H1 (cell line): Measurements from ENCODE around the gene MAGI1. TPM values are rescaled to one million over a fixed set of nuclear protein-coding genes. Genes with fewer than 3 reads are reported as not detected.

Experiments used
- CTCF ChIA-PET: fragments of 300-600 bp; sonication (Branson Sonifier 250); formaldehyde crosslinking; loops from one replicate; lab custom pipeline; 2021; ENCODE audit not compliant: partially characterized antibody; lab: Charles Lee
- POLR2A ChIA-PET: fragments of 300-600 bp; sonication (Branson Sonifier 250); formaldehyde crosslinking; loops from one replicate; lab custom pipeline; 2021; ENCODE audit warnings: inconsistent platforms; ENCODE audit not compliant: partially characterized antibody; lab: Charles Lee
- DNase-seq, 2 experiments: peaks; one replicate each; pipeline versions ENCODE4 v3.0.0 to v3.0.0-alpha.2; 2010 to 2022; ENCODE audit warnings: low spot score in 2 of 2, low read depth in 1 of 2, mixed read lengths in 1 of 2
- FAIRE-seq: peaks from 2 replicates; lab custom pipeline; 2011; peaks lifted over from hg19 to GRCh38; lab: Jason Lieb, UNC
- H2AFZ ChIP-seq: 2 replicates; pipeline ENCODE4 v1.8.1; 2012; ENCODE audit warnings: low read length, inconsistent platforms
- H2AK5ac ChIP-seq: 2 replicates; pipeline ENCODE4 v1.6.1; 2013; ENCODE audit warnings: low read depth, low read length
- H2BK120ac ChIP-seq: replicated peaks from 2 replicates; pipeline ENCODE3; 2013; ENCODE audit warnings: low read depth, low read length, inconsistent platforms
- H2BK12ac ChIP-seq: 2 replicates; pipeline ENCODE4 v1.6.1; 2013; ENCODE audit warnings: low read depth, low read length
- H2BK15ac ChIP-seq: 2 replicates; pipeline ENCODE4 v1.6.1; 2013; ENCODE audit warnings: low read length
- H2BK20ac ChIP-seq: 2 replicates; pipeline ENCODE4 v1.6.1; 2013; ENCODE audit warnings: low read length
- H2BK5ac ChIP-seq: 2 replicates; pipeline ENCODE4 v1.6.1; 2013; ENCODE audit warnings: low read depth, low read length
- H3K14ac ChIP-seq: 2 replicates; pipeline ENCODE4 v1.6.1; 2013; ENCODE audit warnings: inconsistent platforms; ENCODE audit not compliant: insufficient read length
- H3K18ac ChIP-seq: 2 replicates; pipeline ENCODE4 v1.6.1; 2013; ENCODE audit warnings: low read length; ENCODE audit errors: extremely low read depth
- H3K23ac ChIP-seq: 2 replicates; pipeline ENCODE4 v1.6.1; 2013; ENCODE audit warnings: inconsistent platforms; ENCODE audit not compliant: insufficient read length
- H3K23me2 ChIP-seq: 2 replicates; pipeline ENCODE4 v1.6.1; 2013; ENCODE audit warnings: low read depth, low read length
- H3K27ac ChIP-seq: 2 replicates; pipeline ENCODE4 v1.6.1; 2011; ENCODE audit warnings: low read depth, low read length, inconsistent platforms
- H3K27me3 ChIP-seq, 4 experiments: replicated peaks in 1 of 4; 1 replicate in 1 of 4; 2 replicates in 3 of 4; pipeline versions ENCODE4 v1.6.1 to v1.8.1; 2011 to 2013; ENCODE audit warnings: low read length in 3 of 4, mild to moderate bottlenecking in 3 of 4, inconsistent platforms in 2 of 4, mixed read lengths in 2 of 4, moderate library complexity in 1 of 4; ENCODE audit not compliant: control insufficient read depth in 3 of 4, insufficient read depth in 3 of 4; ENCODE audit errors: extremely low read depth in 1 of 4
- H3K36me3 ChIP-seq, 4 experiments: 2 replicates each; pipeline versions ENCODE4 v1.6.1 to v1.8.1; 2011 to 2013; ENCODE audit warnings: mild to moderate bottlenecking in 4 of 4, low read length in 3 of 4, moderate library complexity in 2 of 4, control low read depth in 1 of 4, inconsistent platforms in 1 of 4; ENCODE audit not compliant: insufficient read depth in 4 of 4, control insufficient read depth in 2 of 4
- H3K4ac ChIP-seq: replicated peaks from 2 replicates; pipeline ENCODE3; 2013; ENCODE audit warnings: low read length, low read depth, mixed read lengths, inconsistent platforms; ENCODE audit not compliant: insufficient read length
- H3K4me1 ChIP-seq, 4 experiments: replicated peaks in 1 of 4; 1 replicate in 1 of 4; 2 replicates in 3 of 4; pipeline versions ENCODE4 v1.6.1 to v1.8.1; 2011 to 2013; ENCODE audit warnings: low read length in 3 of 4, inconsistent platforms in 2 of 4, mixed read lengths in 1 of 4; ENCODE audit not compliant: insufficient read depth in 4 of 4, control insufficient read depth in 3 of 4
- H3K4me2 ChIP-seq, 2 experiments: 2 replicates each; pipeline versions ENCODE4 v1.6.1 to v1.8.1; 2011 to 2013; ENCODE audit warnings: low read depth in 2 of 2, low read length in 2 of 2, control low read depth in 1 of 2, inconsistent platforms in 1 of 2, mild to moderate bottlenecking in 1 of 2; ENCODE audit not compliant: insufficient read depth in 1 of 2
- H3K4me3 ChIP-seq, 4 experiments: fragments of 200-600, 300-600 bp in 1 of 4; sonication (generic), shearing (Covaris generic), sonication (Bioruptor Twin) in 1 of 4; 2 replicates each; pipeline versions ENCODE4 v1.5.1 to v1.8.1; 2011 to 2016; ENCODE audit warnings: low read length in 4 of 4, low read depth in 3 of 4, control low read depth in 2 of 4, inconsistent platforms in 2 of 4, mild to moderate bottlenecking in 2 of 4, mixed read lengths in 1 of 4, moderate library complexity in 1 of 4; ENCODE audit not compliant: insufficient read depth in 2 of 4; ENCODE audit errors: extremely low read depth in 1 of 4
- H3K56ac ChIP-seq: replicated peaks from 2 replicates; pipeline ENCODE3; 2013; ENCODE audit warnings: low read depth, mild to moderate bottlenecking, mixed read lengths, low read length, inconsistent platforms; ENCODE audit not compliant: insufficient read length
- H3K79me1 ChIP-seq: 2 replicates; pipeline ENCODE4 v1.6.1; 2013; ENCODE audit warnings: low read depth, low read length, control low read depth
- H3K79me2 ChIP-seq, 2 experiments: 2 replicates each; pipeline versions ENCODE4 v1.6.1 to v1.8.1; 2012 to 2013; ENCODE audit warnings: low read length in 2 of 2, mild to moderate bottlenecking in 2 of 2, inconsistent platforms in 1 of 2; ENCODE audit not compliant: insufficient read depth in 2 of 2, control insufficient read depth in 1 of 2
- H3K9ac ChIP-seq, 4 experiments: replicated peaks in 1 of 4; 1 replicate in 1 of 4; 2 replicates in 3 of 4; pipeline versions ENCODE4 v1.6.1 to v1.8.1; 2011 to 2013; ENCODE audit warnings: low read depth in 3 of 4, low read length in 3 of 4, control low read depth in 2 of 4, mild to moderate bottlenecking in 2 of 4, moderate library complexity in 2 of 4, inconsistent platforms in 1 of 4; ENCODE audit errors: extremely low read depth in 1 of 4
- H3K9me3 ChIP-seq, 2 experiments: 2 replicates each; pipeline versions ENCODE4 v1.6.1 to v1.8.1; 2012 to 2013; ENCODE audit warnings: mild to moderate bottlenecking in 2 of 2, moderate library complexity in 2 of 2, control low read depth in 1 of 2, inconsistent platforms in 1 of 2, low read depth in 1 of 2, low read length in 1 of 2, mixed read lengths in 1 of 2; ENCODE audit not compliant: insufficient read depth in 2 of 2
- H4K20me1 ChIP-seq, 2 experiments: replicated peaks in 1 of 2; 2 replicates each; pipeline versions ENCODE3 to v1.8.1; 2011 to 2013; ENCODE audit warnings: inconsistent platforms in 2 of 2, low read length in 2 of 2, mild to moderate bottlenecking in 1 of 2; ENCODE audit not compliant: insufficient read depth in 2 of 2, control insufficient read depth in 1 of 2
- H4K5ac ChIP-seq: 2 replicates; pipeline ENCODE4 v1.6.1; 2013; ENCODE audit warnings: low read length, low read depth, mixed read lengths, inconsistent platforms; ENCODE audit not compliant: insufficient read length
- H4K8ac ChIP-seq: 2 replicates; pipeline ENCODE4 v1.8.0; 2013; ENCODE audit warnings: mild to moderate bottlenecking, moderate library complexity, low read length, inconsistent platforms; ENCODE audit not compliant: insufficient read depth; ENCODE audit errors: extremely low read depth
- H4K91ac ChIP-seq: replicated peaks from 2 replicates; pipeline ENCODE3; 2013; ENCODE audit warnings: low read length, mixed read lengths, inconsistent platforms; ENCODE audit not compliant: insufficient read length
- CREB1 ChIP-seq: IDR thresholded peaks from 2 replicates; pipeline ENCODE4 v1.6.1; 2012; ENCODE audit warnings: inconsistent platforms
- CTBP2 ChIP-seq: IDR thresholded peaks from 2 replicates; pipeline ENCODE4 v1.7.0; 2011; ENCODE audit warnings: borderline replicate concordance, mild to moderate bottlenecking, moderate library complexity, mixed read lengths, low read length; ENCODE audit not compliant: insufficient read depth, insufficient read length
- GABPA ChIP-seq: IDR thresholded peaks from 2 replicates; pipeline ENCODE4 v1.6.1; 2011; ENCODE audit warnings: mild to moderate bottlenecking, low read length, moderate library complexity, borderline replicate concordance; ENCODE audit not compliant: insufficient read depth
- TCF12 ChIP-seq: IDR thresholded peaks from 2 replicates; pipeline ENCODE4 v1.6.1; 2011; ENCODE audit warnings: low read depth, mild to moderate bottlenecking, low read length
- WGBS, 2 experiments: shearing (Covaris generic) in 1 of 2; methylation state at CpG; one replicate each; pipeline versions ENCODE4 v1.1.6 to v1.1.7; 2013 to 2015; ENCODE audit warnings: low lambda C conversion rate in 2 of 2, mixed read lengths in 2 of 2, inconsistent platforms in 1 of 2, low coverage in 1 of 2, missing lambda C conversion rate in 1 of 2; ENCODE audit not compliant: insufficient replicate concordance in 2 of 2, insufficient coverage in 1 of 2, insufficient read length in 1 of 2; ENCODE audit errors: extremely low coverage in 1 of 2, missing lambda C conversion rate in 1 of 2; 5-methylcytosine and 5-hydroxymethylcytosine counted together
- polyA plus RNA-seq, 7 experiments: library from polyadenylated mRNA; depleted of rRNA in 3 of 7; stranded (reverse) in 5 of 7; unstranded in 2 of 7; fragments of >200 nt in 5 of 7; fragments of 200-250 nt in 2 of 7; gene quantifications; 1 replicate in 5 of 7; 2 replicates in 1 of 7; 4 replicates in 1 of 7; pipeline versions ENCODE4 v1.2.1 to v1.2.3, GENCODE V29; 2011 to 2013; ENCODE audit warnings: missing spikeins in 2 of 7, mixed read lengths in 2 of 7
- total RNA-seq: library from RNA; stranded (reverse); fragmentation: NEBNext Ultra II Directional; extraction: Animal tissue kit (Norgen Biotek cat#: 25700); gene quantifications from 2 replicates; pipeline ENCODE4 v1.2.1, GENCODE V29; 2021

The MAGI1 gene
- total and polyA plus RNA-seq, 2 of the 8 experiments (the other 6 are each of a cell fraction or from before 2014, with no cell fraction given), result 19.8 to 78.0 TPM

GRCh38 chr3:65846936-65847335 lies 191.8 kb downstream of the MAGI1 start:
- Histone ChIP-seq H3K4me1 (no peaks in the 10 kb centered on the region), H2BK20ac (no peak overlapping the region), H3K4ac (no peak overlapping the region), H3K14ac (no peak overlapping the region), H3K79me2 (peaks cover 0 to 9% of the 10 kb centered on the region in 2 experiments; a peak in 1 of 4 replicates), H2BK15ac (no peak overlapping the region), H3K4me2 (no peak overlapping the region), H4K8ac (no peak overlapping the region), H3K9ac (no peak overlapping the region), H3K18ac (no peak overlapping the region), H2BK5ac (no peak overlapping the region), H3K56ac (no peak overlapping the region), H3K27me3 (no peaks in the 10 kb centered on the region), H3K79me1 (peaks cover 2% of the 10 kb centered on the region; the same call in 1 of the 2 replicates), H4K91ac (no peak overlapping the region), H3K36me3 (no peaks in the 10 kb centered on the region; a peak in 1 of 8 replicates), H2BK12ac (no peak overlapping the region), H4K20me1 (peaks cover 0 to 4% of the 10 kb centered on the region in 2 experiments), H3K27ac (no peak overlapping the region), H2AFZ (no peak overlapping the region), H3K4me3 (no peak overlapping the region), H3K9me3 (no peaks in the 10 kb centered on the region), H3K23me2 (no peaks in the 10 kb centered on the region), H4K5ac (no peak overlapping the region), H3K23ac (no peak overlapping the region), H2AK5ac (no peak overlapping the region), H2BK120ac (no peak overlapping the region)
- ChIA-PET POLR2A (no interaction called here), CTCF (interaction anchor here (1.7 to 2.8 kb wide), 3 partner anchors 34 to 68 kb away, joined by 5 to 9 read pairs (median 5); no protein-coding TSS in a partner anchor)
- WGBS, 2 experiments, result 93% methylated on average over 1 of the region's 1 CpG; no CpG with 5 or more reads in 1 of the 2 experiments
- FAIRE-seq (no peak), DNase-seq (no peak)
- no peak for TF ChIP-seq CREB1
- no peak for TF ChIP-seq GABPA
- no peak for TF ChIP-seq CTBP2
- no peak for TF ChIP-seq TCF12
